ENCODE measurements around the gene CCDC192. TPM values are rescaled to one million over a fixed set of nuclear protein-coding genes. Genes with fewer than 3 reads are reported as not detected.

The CCDC192 gene
- polyA plus RNA-seq, 3 donors: not detected

DNA sequence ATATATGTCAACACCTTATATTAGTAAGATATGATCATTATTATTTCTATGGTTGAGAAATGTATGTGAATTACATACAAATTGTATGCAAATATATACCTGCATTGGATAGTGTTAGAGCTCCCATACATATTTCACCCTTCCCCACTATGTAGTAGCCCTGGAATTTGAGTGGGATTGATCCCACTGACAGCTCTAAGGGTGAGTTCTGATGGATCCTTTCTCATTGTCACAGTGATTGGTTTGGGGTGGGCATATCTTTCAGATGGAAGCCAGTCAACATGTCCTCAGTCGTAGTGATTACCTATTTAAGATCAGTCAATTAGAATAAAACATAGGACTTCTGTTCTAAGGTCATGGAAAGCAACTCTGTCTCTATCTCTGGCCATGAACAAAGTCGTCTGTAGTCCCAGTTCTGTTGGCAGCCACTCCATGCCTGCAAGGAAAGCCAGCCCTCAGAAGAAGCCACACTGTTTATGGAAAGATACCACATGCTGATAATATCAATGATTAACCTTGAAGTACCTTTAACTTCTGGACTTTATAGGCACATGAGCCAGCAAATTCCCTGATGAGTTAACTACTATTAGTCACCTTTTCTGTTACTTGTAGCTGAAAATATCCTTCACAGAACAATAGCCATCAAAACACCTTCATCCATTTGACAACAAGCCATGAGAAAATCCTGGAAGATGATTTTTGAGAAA, 5.1 kb upstream of the CCDC192 start:
- no peak overlapping the region for H3K4me3 ChIP-seq (replicated peaks in 1 of 3; ENCODE audit: low read depth in 2 of 3, low read length in 3 of 3)
- no peaks in the 10 kb centered on the region for H3K79me2 ChIP-seq (ENCODE audit: insufficient read depth, low read length)
- H3K27me3 Mint-ChIP-seq (ENCODE audit: low read depth in 3 of 3): peaks cover 0 to 1% (median 0%) of the 10 kb centered on the region in 3 donors
- H3K36me3 ChIP-seq (replicated peaks in 1 of 2; ENCODE audit: control insufficient read depth in 1 of 2, insufficient read depth in 2 of 2, low read length in 2 of 2): no peaks in the 10 kb centered on the region
- intact Hi-C loops (cut with micrococcal nuclease): no loop called here
- TF ChIP-seq, protein P1, sequence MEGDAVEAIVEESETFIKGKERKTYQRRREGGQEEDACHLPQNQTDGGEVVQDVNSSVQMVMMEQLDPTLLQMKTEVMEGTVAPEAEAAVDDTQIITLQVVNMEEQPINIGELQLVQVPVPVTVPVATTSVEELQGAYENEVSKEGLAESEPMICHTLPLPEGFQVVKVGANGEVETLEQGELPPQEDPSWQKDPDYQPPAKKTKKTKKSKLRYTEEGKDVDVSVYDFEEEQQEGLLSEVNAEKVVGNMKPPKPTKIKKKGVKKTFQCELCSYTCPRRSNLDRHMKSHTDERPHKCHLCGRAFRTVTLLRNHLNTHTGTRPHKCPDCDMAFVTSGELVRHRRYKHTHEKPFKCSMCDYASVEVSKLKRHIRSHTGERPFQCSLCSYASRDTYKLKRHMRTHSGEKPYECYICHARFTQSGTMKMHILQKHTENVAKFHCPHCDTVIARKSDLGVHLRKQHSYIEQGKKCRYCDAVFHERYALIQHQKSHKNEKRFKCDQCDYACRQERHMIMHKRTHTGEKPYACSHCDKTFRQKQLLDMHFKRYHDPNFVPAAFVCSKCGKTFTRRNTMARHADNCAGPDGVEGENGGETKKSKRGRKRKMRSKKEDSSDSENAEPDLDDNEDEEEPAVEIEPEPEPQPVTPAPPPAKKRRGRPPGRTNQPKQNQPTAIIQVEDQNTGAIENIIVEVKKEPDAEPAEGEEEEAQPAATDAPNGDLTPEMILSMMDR (IDR thresholded peaks at IDR 0.05): no peak
- H3K27ac ChIP-seq (ENCODE audit: low read depth in 1 of 2, low read length in 2 of 2): no peak overlapping the region
- no peaks in the 10 kb centered on the region for H3K27me3 ChIP-seq (ENCODE audit: control insufficient read depth in 2 of 2, insufficient read depth in 2 of 2, low read length in 2 of 2)
- H3K4me2 ChIP-seq (replicated peaks; ENCODE audit: extremely low read depth, low read length, poor library complexity, severe bottlenecking): no peak overlapping the region
- 67% methylated on average over 1 of the region's 2 CpGs for WGBS (ENCODE audit: insufficient coverage)
- H3K4me1 Mint-ChIP-seq: peaks cover 2% of the 10 kb centered on the region
- H3K36me3 Mint-ChIP-seq: no peaks in the 10 kb centered on the region
- no peak overlapping the region for H3K4me3 Mint-ChIP-seq
- no peak overlapping the region for H2AFZ ChIP-seq (ENCODE audit: insufficient read depth, low read depth, low read length, poor library complexity, severe bottlenecking)
- no peaks in the 10 kb centered on the region for H4K20me1 ChIP-seq (ENCODE audit: insufficient read depth, low read length)
- H3K27ac Mint-ChIP-seq: no peak overlapping the region
- no peak overlapping the region for H3K9ac ChIP-seq (ENCODE audit: insufficient read depth, low read length, poor library complexity, severe bottlenecking)
- H3K4me1 ChIP-seq (ENCODE audit: control insufficient read depth in 1 of 2, insufficient read depth in 2 of 2, low read length in 2 of 2): no peaks in the 10 kb centered on the region
- no peaks in the 10 kb centered on the region for H3K9me3 ChIP-seq (replicated peaks in 1 of 2; ENCODE audit: control insufficient read depth in 1 of 2, insufficient read depth in 1 of 2, low read length in 2 of 2)
- H3K9me3 Mint-ChIP-seq: peaks cover 0 to 2% (median 0%) of the 10 kb centered on the region in 7 donors
- DNase-seq: no peak

DNA sequence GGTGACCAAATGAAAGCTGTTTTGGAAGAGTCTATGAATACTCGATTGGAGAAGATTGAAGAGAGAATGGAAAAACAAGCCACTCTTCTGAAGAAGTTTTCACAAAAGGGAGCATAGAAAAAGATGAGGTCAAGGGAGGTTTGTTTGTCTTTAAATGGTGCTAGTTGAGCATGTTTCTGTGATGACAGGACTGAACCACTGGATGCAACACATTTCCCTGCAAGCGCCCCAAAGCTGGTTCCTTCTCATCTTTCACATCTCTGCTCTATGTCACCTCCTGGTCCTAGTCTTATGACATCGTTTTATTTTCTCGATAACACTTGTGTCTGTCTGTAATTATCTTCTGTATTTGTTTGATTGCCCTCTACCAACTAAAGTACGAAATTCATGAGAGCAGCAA, 3.8 kb upstream of the CCDC192 start:
- Histone ChIP-seq H3K4me3 (replicated peaks in 1 of 3; ENCODE audit: low read depth in 2 of 3, low read length in 3 of 3) (no peak overlapping the region), H2AFZ (ENCODE audit: insufficient read depth, low read depth, low read length, poor library complexity, severe bottlenecking) (no peak overlapping the region), H3K27me3 (ENCODE audit: control insufficient read depth in 2 of 2, insufficient read depth in 2 of 2, low read length in 2 of 2) (no peaks in the 10 kb centered on the region), H3K4me2 (replicated peaks; ENCODE audit: extremely low read depth, low read length, poor library complexity, severe bottlenecking) (no peak overlapping the region), H3K4me1 (ENCODE audit: control insufficient read depth in 1 of 2, insufficient read depth in 2 of 2, low read length in 2 of 2) (no peaks in the 10 kb centered on the region), H3K79me2 (ENCODE audit: insufficient read depth, low read length) (no peaks in the 10 kb centered on the region), H4K20me1 (ENCODE audit: insufficient read depth, low read length) (no peaks in the 10 kb centered on the region), H3K9me3 (replicated peaks in 1 of 2; ENCODE audit: control insufficient read depth in 1 of 2, insufficient read depth in 1 of 2, low read length in 2 of 2) (no peaks in the 10 kb centered on the region), H3K9ac (ENCODE audit: insufficient read depth, low read length, poor library complexity, severe bottlenecking) (no peak overlapping the region), H3K27ac (ENCODE audit: low read depth in 1 of 2, low read length in 2 of 2) (no peak overlapping the region), H3K36me3 (replicated peaks in 1 of 2; ENCODE audit: control insufficient read depth in 1 of 2, insufficient read depth in 2 of 2, low read length in 2 of 2) (no peaks in the 10 kb centered on the region)
- Mint-ChIP-seq H3K36me3 (no peaks in the 10 kb centered on the region), H3K4me3 (no peak overlapping the region), H3K27ac (no peak overlapping the region), H3K4me1 (peaks cover 2% of the 10 kb centered on the region), H3K27me3 (ENCODE audit: low read depth in 3 of 3) (peaks cover 0 to 1% (median 0%) of the 10 kb centered on the region in 3 donors), H3K9me3 (peaks cover 0 to 2% (median 0%) of the 10 kb centered on the region in 7 donors)
- TF ChIP-seq, protein P1 (IDR thresholded peaks at IDR 0.05): no peak
- 100% methylated on average over 1 of the region's 5 CpGs for WGBS (ENCODE audit: insufficient coverage)
- no peak for DNase-seq
- intact Hi-C loops (cut with micrococcal nuclease): no loop called here
